Osteoblast (primary cell): ENCODE measurements around the gene RREB1. TPM values are rescaled to one million over a fixed set of nuclear protein-coding genes. Genes with fewer than 3 reads are reported as not detected.

Experiments
- DNase-seq: peaks from one replicate; pipeline ENCODE4 v3.0.0; 2011; ENCODE audit warnings: low spot score, mixed read lengths; ENCODE audit not compliant: insufficient read length; ENCODE audit errors: missing footprints
- H2AFZ ChIP-seq: 2 replicates; pipeline ENCODE4 v1.6.0; 2011; ENCODE audit warnings: mild to moderate bottlenecking, low read length
- H3K27ac ChIP-seq: 2 replicates; pipeline ENCODE4 v1.5.1; 2011; ENCODE audit warnings: mild to moderate bottlenecking, low read depth, low read length, moderate library complexity
- H3K27me3 ChIP-seq: 2 replicates; pipeline ENCODE4 v1.6.0; 2012; ENCODE audit warnings: mild to moderate bottlenecking, control low read depth, inconsistent platforms, low read length, moderate library complexity; ENCODE audit not compliant: insufficient read depth
- H3K36me3 ChIP-seq: 2 replicates; pipeline ENCODE4 v1.5.1; 2011; ENCODE audit warnings: mild to moderate bottlenecking, low read length, control low read depth, moderate library complexity; ENCODE audit not compliant: insufficient read depth
- H3K4me1 ChIP-seq: 2 replicates; pipeline ENCODE4 v1.5.1; 2011; ENCODE audit warnings: mild to moderate bottlenecking, low read length, control low read depth, moderate library complexity; ENCODE audit not compliant: insufficient read depth
- H3K4me2 ChIP-seq: 2 replicates; pipeline ENCODE4 v1.6.0; 2011; ENCODE audit warnings: mild to moderate bottlenecking, low read length; ENCODE audit not compliant: insufficient read depth
- H3K4me3 ChIP-seq: fragments of 200-600 bp; sonication (generic); 3 replicates; pipeline ENCODE4 v1.5.1; 2012; ENCODE audit warnings: mild to moderate bottlenecking, low read length, inconsistent platforms; ENCODE audit not compliant: insufficient read depth
- H3K79me2 ChIP-seq: 2 replicates; pipeline ENCODE4 v1.6.0; 2012; ENCODE audit warnings: mild to moderate bottlenecking, low read length, control low read depth, inconsistent platforms; ENCODE audit not compliant: insufficient read depth
- H3K9me3 ChIP-seq: 2 replicates; pipeline ENCODE4 v1.5.1; 2011; ENCODE audit warnings: low read depth, low read length, control low read depth
- H4K20me1 ChIP-seq: 2 replicates; pipeline ENCODE4 v1.6.0; 2012; ENCODE audit warnings: mild to moderate bottlenecking, low read length, control low read depth; ENCODE audit not compliant: insufficient read depth
- CTCF ChIP-seq: IDR thresholded peaks from 2 replicates; pipeline ENCODE4 v1.5.1; 2011; ENCODE audit warnings: mild to moderate bottlenecking, low read depth, low read length, moderate library complexity; ENCODE audit errors: extremely low read depth
- total RNA-seq: library from RNA; depleted of rRNA; stranded (reverse); fragments of >200 nt; gene quantifications from 2 replicates; pipeline ENCODE4 v1.2.3, GENCODE V29; 2012

Gene RREB1
- total RNA-seq, 1 donor = 29.3 TPM

GRCh38 chr6:7246401-7247178, 138.8 kb downstream of the RREB1 start:
- H3K4me1 ChIP-seq = peaks cover 20% of the 10 kb centered on the region
- no peak overlapping the region for H3K4me2 ChIP-seq
- H3K36me3 ChIP-seq = peaks cover 41% of the 10 kb centered on the region
- H3K27ac ChIP-seq = no peak overlapping the region
- no peak overlapping the region for H2AFZ ChIP-seq
- DNase-seq = no peak
- H3K4me3 ChIP-seq = no peak overlapping the region
- peaks cover 11% of the 10 kb centered on the region for H3K79me2 ChIP-seq
- TF ChIP-seq CTCF = no peak
- H3K9me3 ChIP-seq = no peaks in the 10 kb centered on the region
- H3K27me3 ChIP-seq = no peaks in the 10 kb centered on the region
- H4K20me1 ChIP-seq = peaks cover 14% of the 10 kb centered on the region

- Histone ChIP-seq H3K4me1 (peaks cover 15% of the 10 kb centered on the region), H3K36me3 (peaks cover 46% of the 10 kb centered on the region), H3K27me3 (no peaks in the 10 kb centered on the region), H2AFZ (no peak overlapping the region), H3K9me3 (no peaks in the 10 kb centered on the region), H3K27ac (no peak overlapping the region), H4K20me1 (peaks cover 14% of the 10 kb centered on the region), H3K4me2 (no peak overlapping the region), H3K4me3 (no peak overlapping the region), H3K79me2 (peaks cover 10% of the 10 kb centered on the region)
- TF ChIP-seq CTCF = no peak
- no peak for DNase-seq
These were observed 139.4 kb downstream of the RREB1 start for GRCh38 chr6:7247179-7247456.

- no peak for TF ChIP-seq CTCF
- peaks cover 8% of the 10 kb centered on the region for H3K79me2 ChIP-seq
- H2AFZ ChIP-seq = no peak overlapping the region
- no peak overlapping the region for H3K4me3 ChIP-seq
- no peak for DNase-seq
- peaks cover 8% of the 10 kb centered on the region for H3K4me1 ChIP-seq
- no peak overlapping the region for H3K27ac ChIP-seq
- no peak overlapping the region for H3K4me2 ChIP-seq
- peaks cover 14% of the 10 kb centered on the region for H4K20me1 ChIP-seq
- no peaks in the 10 kb centered on the region for H3K27me3 ChIP-seq
- no peaks in the 10 kb centered on the region for H3K9me3 ChIP-seq
- peaks cover 50% of the 10 kb centered on the region for H3K36me3 ChIP-seq
These were observed 140.1 kb downstream of the RREB1 start for GRCh38 chr6:7247828-7248227.

GRCh38 chr6:7249391-7249790, 141.6 kb downstream of the RREB1 start:
- Histone ChIP-seq H3K79me2 (peaks cover 8% of the 10 kb centered on the region), H3K27ac (no peak overlapping the region), H3K4me3 (no peak overlapping the region), H2AFZ (no peak overlapping the region), H4K20me1 (peaks cover 14% of the 10 kb centered on the region), H3K9me3 (no peaks in the 10 kb centered on the region), H3K4me2 (no peak overlapping the region), H3K27me3 (no peaks in the 10 kb centered on the region), H3K36me3 (peaks cover 50% of the 10 kb centered on the region), H3K4me1 (no peaks in the 10 kb centered on the region)
- DNase-seq = no peak
- TF ChIP-seq CTCF = no peak
